Epithelial cell of umbilical artery (primary cell): ENCODE measurements around the gene SECISBP2. TPM values are rescaled to one million over a fixed set of nuclear protein-coding genes. Genes with fewer than 3 reads are reported as not detected.

Source experiments
- total RNA-seq: library from RNA; depleted of rRNA; stranded (reverse); fragments of >200 nt; gene quantifications from 2 replicates; pipeline ENCODE4 v1.2.3, GENCODE V29; 2014

Gene SECISBP2, protein sequence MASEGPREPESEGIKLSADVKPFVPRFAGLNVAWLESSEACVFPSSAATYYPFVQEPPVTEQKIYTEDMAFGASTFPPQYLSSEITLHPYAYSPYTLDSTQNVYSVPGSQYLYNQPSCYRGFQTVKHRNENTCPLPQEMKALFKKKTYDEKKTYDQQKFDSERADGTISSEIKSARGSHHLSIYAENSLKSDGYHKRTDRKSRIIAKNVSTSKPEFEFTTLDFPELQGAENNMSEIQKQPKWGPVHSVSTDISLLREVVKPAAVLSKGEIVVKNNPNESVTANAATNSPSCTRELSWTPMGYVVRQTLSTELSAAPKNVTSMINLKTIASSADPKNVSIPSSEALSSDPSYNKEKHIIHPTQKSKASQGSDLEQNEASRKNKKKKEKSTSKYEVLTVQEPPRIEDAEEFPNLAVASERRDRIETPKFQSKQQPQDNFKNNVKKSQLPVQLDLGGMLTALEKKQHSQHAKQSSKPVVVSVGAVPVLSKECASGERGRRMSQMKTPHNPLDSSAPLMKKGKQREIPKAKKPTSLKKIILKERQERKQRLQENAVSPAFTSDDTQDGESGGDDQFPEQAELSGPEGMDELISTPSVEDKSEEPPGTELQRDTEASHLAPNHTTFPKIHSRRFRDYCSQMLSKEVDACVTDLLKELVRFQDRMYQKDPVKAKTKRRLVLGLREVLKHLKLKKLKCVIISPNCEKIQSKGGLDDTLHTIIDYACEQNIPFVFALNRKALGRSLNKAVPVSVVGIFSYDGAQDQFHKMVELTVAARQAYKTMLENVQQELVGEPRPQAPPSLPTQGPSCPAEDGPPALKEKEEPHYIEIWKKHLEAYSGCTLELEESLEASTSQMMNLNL
- total RNA-seq: 18.5 and 19.6 TPM in 2 replicates

DNA sequence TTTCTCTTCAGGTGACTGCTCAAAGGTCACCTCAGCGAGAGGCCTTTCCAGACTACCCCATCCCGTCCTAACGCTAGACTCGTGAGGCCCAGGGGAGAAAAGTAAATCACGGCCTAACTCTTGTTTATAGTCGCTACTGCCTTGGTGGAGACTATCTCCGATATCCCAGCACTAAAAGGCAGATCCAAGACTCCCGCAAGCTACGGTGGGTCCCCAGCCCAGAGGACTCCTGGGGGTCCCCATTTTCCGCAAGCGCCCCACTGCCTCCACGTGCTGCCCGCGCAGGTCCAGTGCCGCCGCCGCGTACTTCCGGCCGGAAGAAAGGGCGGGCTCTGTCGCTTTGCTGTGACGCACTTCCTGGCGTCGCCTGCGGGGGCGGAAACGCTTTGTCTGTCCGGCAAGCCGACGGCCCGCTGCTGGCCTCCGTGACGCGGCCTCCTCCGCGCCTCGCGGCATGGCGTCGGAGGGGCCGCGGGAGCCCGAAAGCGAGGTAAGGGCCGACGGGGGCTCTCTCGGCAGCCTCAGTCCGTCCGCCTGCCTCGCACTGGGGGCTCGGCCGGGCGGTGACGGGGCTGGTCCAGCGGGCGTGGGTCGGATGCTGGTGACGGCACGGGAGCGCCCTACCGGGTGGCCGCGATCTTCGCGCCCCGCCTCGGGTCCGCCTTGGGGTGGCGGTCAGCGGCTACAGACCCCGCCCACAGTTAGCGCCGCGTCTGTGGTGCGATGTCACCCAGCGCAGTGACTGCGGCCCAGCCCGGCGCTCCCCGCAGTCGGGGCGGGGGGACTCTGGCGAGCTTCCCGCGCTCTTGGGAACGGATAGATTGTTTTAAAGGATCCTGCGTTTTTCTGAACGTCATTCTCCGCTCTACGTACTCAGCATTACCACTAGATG, at the start of gene SECISBP2:
Gene SECISBP2, plus strand, starts transcription at position 378 of the 892 bp plus-strand sequence. Its CDS starts 77 bp downstream, at position 455.

GRCh38 chr9:89310475-89311345, 7.6 kb upstream of the SECISBP2 start, which contains the start of gene CKS2:
CKS2 (plus strand) TSS chr9:89311195; CDS start chr9:89311293, 98 bp downstream.

Other genes starting within 250 kb of the SECISBP2 start
- gene SHC3, start 139.7 kb upstream of the SECISBP2 start, total RNA-seq: 1.4 and 1.9 TPM in 2 replicates
- gene CKS2, start 7.3 kb upstream of the SECISBP2 start, total RNA-seq: 198 and 319 TPM in 2 replicates
- gene SEMA4D, start 179.6 kb downstream of the SECISBP2 start, total RNA-seq: 5.0 and 24.0 TPM in 2 replicates